GM19468 (cell line): ENCODE data around the gene ASB4.

ENCODE experiments used
- ATAC-seq: cut with Tn5 transposase; IDR thresholded peaks from one replicate; pipeline ENCODE4 v1.9.1; 2021; ENCODE audit warnings: mild to moderate bottlenecking, moderate library complexity, moderate number of reproducible peaks; ENCODE audit not compliant: unreplicated experiment; ENCODE audit errors: extremely low read depth

The ASB4 gene

GRCh38 chr7:95517870-95518269 is 32.1 kb downstream of the ASB4 start:
- ATAC-seq = peak; percentile 22

DNA sequence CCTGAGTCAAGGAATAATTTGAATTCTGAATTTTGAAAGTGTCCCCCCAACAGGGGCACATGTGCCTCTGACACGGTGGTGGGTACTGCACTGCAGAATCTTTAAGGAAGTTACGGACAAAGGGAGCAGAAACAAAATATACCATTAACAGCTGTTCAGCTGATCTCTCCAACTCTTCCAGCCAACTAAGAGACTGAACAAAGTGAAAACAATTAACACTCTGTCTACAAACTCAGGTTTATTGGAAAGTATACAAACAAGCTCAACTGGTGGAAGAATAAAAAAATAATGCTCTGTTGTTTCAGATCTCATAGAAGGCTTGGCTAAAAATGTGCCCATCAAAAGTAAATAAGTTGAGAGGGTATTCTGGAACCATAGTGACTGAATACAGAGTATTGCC is 34.4 kb downstream of the ASB4 start:
- no peak for ATAC-seq

- no peak for ATAC-seq
Observed at GRCh38 chr7:95525503-95525902, 39.8 kb downstream of the ASB4 start.

- ATAC-seq = no peak
Observed at GRCh38 chr7:95526128-95526738, 40.5 kb downstream of the ASB4 start.

- no peak for ATAC-seq
Observed at GRCh38 chr7:95527033-95527775, 41.5 kb downstream of the ASB4 start.

DNA sequence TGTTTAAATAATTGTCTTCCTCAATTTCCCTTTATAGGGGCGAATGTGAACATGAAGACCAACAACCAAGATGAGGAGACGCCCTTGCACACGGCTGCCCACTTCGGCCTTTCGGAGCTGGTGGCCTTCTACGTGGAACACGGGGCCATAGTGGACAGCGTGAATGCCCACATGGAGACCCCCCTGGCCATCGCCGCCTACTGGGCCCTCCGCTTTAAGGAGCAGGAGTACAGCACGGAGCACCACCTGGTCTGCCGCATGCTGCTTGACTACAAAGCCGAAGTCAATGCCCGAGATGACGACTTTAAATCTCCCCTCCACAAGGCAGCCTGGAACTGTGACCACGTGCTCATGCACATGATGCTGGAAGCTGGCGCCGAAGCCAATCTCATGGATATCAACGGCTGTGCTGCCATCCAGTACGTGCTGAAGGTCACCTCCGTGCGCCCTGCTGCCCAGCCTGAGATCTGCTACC is 42.1 kb downstream of the ASB4 start:
- ATAC-seq = no peak

DNA sequence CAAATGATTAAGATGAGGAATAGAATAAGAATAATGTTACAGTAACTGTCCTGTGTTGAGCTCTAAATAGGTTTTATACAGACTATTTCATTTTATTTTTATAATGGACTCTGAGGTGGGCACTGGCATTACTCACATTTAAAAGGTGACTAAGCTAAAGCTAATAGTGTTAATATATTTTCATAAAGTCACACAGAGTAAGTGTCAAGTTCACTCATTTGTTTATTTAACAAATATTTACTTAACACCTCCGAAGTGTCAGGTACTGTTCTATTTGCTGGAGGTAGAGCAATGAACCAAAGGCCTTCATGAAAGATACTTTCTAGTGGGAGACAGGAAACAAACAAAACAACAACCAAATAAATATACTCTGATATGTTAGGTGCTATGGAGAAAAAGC is 44.0 kb downstream of the ASB4 start:
- no peak for ATAC-seq

- ATAC-seq = no peak
Observed at GRCh38 chr7:95530881-95531280, 45.1 kb downstream of the ASB4 start.

- no peak for ATAC-seq
Observed at GRCh38 chr7:95531605-95532219, 46.0 kb downstream of the ASB4 start.

- no peak for ATAC-seq
Observed at GRCh38 chr7:95534796-95535195, 49.1 kb downstream of the ASB4 start.

DNA sequence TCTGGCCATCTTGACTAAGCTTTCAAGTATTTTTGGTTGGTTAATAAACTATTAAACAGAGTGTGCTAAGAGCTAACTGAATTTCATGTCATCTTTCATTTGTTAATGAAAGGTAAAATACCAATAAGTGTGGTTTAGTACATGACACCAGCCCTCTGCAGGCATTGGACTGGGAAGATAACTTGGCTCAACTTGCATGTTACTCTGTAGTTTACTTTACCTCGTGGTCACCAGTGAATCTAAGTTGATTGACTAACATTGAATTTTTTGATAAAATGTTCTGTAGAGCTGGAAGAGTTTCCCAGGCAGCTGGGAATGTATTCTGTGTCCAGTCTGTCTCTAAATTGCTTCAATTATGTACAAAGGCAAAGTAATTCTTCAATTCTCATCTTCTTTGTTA is 49.9 kb downstream of the ASB4 start:
- ATAC-seq = no peak

GRCh38 chr7:95536656-95537311 is 51.0 kb downstream of the ASB4 start:
- ATAC-seq = no peak

GRCh38 chr7:95537468-95537867 is 51.7 kb downstream of the ASB4 start:
- ATAC-seq = no peak

DNA sequence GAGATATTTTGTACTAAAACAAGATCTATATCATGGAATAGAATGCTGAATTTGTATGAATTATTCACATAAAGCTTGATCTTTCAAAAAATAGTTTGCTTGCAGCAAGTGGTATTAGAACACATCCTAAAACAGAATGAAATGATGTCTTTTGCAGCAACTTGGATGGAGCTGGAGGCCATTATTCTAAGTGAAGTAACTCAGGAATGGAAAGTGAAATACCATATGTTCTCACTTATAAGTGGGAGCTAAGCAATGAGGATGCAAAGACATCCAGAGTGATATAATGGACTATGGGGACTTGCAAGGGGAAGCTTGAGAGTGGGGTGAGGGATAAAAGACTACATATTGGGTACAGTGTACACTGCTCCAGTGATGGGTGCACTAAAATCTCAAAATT is 53.7 kb downstream of the ASB4 start:
- ATAC-seq = no peak

DNA sequence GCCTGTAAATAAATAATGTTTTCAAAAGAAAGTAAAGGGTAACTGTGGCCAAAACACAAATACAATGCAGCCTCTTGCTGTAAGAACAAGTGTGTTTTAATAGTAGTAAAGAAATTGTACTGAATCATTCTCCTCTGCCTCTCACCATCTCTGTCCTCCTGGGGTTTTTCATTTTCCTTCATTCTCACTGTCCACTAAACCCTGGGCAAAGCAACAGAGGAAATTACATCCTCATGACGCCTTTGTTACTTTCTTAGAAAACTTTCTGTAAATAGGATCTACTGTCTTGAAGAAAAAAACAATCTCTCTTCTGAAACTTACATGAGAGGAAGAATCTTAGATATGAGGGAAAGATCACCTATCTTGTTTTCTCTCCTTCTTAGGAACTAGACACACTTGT is 54.6 kb downstream of the ASB4 start:
- no peak for ATAC-seq

GRCh38 chr7:95543312-95543711 is 57.6 kb downstream of the ASB4 start:
- no peak for ATAC-seq

DNA sequence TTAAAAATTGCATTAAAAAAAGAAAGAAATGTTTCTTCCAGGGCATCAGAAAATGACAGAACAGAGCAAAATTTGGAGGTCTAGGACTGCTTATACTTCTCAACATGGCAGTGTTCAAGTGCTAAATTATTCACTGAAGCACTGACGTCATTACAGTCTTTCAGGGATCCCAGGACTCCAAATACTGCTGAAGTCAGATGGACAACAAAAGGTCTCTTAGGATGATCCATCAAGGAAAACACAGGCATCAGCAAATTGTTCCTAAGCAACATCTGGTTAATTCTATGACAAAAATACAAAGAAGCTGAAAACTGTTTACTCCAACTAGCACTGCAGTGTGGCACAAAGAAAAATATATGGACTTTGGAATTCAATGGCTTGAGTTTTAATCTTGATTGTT is 58.4 kb downstream of the ASB4 start:
- ATAC-seq = no peak

- no peak for ATAC-seq
Observed at GRCh38 chr7:95545007-95545615, 59.4 kb downstream of the ASB4 start.

GRCh38 chr7:95545673-95546072 is 59.9 kb downstream of the ASB4 start:
- ATAC-seq = no peak

- no peak for ATAC-seq
Observed at GRCh38 chr7:95546647-95547046, 60.9 kb downstream of the ASB4 start.
